HEK293 (cell line): ENCODE data around the gene ZC3HAV1L.

Source experiments
- SETDB1 ChIP-seq: IDR thresholded peaks from one replicate; pipeline ENCODE4 v1.6.1; 2017; ENCODE audit warnings: mild to moderate bottlenecking, low read length, moderate library complexity, mixed read lengths; ENCODE audit not compliant: insufficient read length
- ZBTB21 ChIP-seq: fragments of 450-650 bp; formaldehyde crosslinking; IDR thresholded peaks from 2 replicates; pipeline ENCODE4 v1.5.1; 2017; ENCODE audit warnings: missing biosample characterization, missing genetic modification characterization
- ZNF23 ChIP-seq: fragments of 450-650 bp; formaldehyde crosslinking; IDR thresholded peaks from 2 replicates; pipeline ENCODE4 v1.5.1; 2016; ENCODE audit warnings: missing biosample characterization, missing genetic modification characterization, borderline replicate concordance
- ZNF274 ChIP-seq, 2 experiments: fragments of 200-500 bp in 1 of 2; fragments of 450-650 bp in 1 of 2; sonication (Bioruptor generic) in 1 of 2; formaldehyde crosslinking in 1 of 2; IDR thresholded peaks; 2 replicates each; pipeline versions ENCODE4 v1.5.1 to v1.6.1; 2014 to 2016; ENCODE audit warnings: borderline replicate concordance in 1 of 2, inconsistent platforms in 1 of 2, low read length in 1 of 2, missing biosample characterization in 1 of 2, missing genetic modification characterization in 1 of 2
- TF ChIP-seq, protein P1 (sequence below): fragments of 450-650 bp; formaldehyde crosslinking; IDR thresholded peaks from 2 replicates; pipeline ENCODE4 v1.5.1; 2016; ENCODE audit warnings: missing biosample characterization, missing genetic modification characterization

DNA sequence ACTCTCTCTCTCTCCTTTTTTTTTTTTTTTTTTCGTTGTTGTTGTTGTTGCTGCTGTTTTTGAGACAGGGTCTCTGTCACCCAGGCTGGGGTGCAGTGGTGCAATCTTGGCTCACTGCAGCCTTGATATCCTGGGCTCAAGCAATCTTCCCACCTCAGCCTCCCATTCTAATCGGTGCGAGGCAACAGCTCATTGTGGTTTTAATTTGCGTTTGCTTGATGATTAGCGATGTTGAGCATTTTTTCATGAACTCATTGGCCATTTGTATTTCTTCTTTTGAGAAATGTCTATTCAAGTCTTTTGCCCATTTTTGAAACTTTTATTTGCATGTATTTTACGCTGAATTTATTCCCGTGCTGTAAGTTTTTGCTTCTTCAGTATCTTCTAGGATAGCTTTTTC is 13.3 kb upstream of the ZC3HAV1L start:
- TF ChIP-seq, protein P1, sequence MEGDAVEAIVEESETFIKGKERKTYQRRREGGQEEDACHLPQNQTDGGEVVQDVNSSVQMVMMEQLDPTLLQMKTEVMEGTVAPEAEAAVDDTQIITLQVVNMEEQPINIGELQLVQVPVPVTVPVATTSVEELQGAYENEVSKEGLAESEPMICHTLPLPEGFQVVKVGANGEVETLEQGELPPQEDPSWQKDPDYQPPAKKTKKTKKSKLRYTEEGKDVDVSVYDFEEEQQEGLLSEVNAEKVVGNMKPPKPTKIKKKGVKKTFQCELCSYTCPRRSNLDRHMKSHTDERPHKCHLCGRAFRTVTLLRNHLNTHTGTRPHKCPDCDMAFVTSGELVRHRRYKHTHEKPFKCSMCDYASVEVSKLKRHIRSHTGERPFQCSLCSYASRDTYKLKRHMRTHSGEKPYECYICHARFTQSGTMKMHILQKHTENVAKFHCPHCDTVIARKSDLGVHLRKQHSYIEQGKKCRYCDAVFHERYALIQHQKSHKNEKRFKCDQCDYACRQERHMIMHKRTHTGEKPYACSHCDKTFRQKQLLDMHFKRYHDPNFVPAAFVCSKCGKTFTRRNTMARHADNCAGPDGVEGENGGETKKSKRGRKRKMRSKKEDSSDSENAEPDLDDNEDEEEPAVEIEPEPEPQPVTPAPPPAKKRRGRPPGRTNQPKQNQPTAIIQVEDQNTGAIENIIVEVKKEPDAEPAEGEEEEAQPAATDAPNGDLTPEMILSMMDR (tag by site-specific recombination), result no peak
- TF ChIP-seq ZNF23 (no peak), ZNF274 (IDR thresholded peaks at IDR 0.05; ENCODE audit: low read length) (no peak), ZNF274 (tag by site-specific recombination; IDR thresholded peaks at IDR 0.05; ENCODE audit: borderline replicate concordance) (no peak), ZBTB21 (tag by site-specific recombination) (no peak), SETDB1 (no peak)
